A673 (cell line): ENCODE results near the gene SEMA3A. TPM values are rescaled to one million over a fixed set of nuclear protein-coding genes. Genes with fewer than 3 reads are reported as not detected.

Experiments
- BruUV-seq: library from RNA; stranded (reverse); fragments of 400-500 nt; replicated peaks from 2 replicates; lab custom pipeline; 2021; lab: Mats Ljungman, UMichigan
- CTCF ChIA-PET: fragments of 300-600 bp; sonication (Branson Sonifier 250); formaldehyde crosslinking; loops from one replicate; lab custom pipeline; 2022; ENCODE audit warnings: antibody characterized with exemption; lab: Charles Lee
- POLR2A ChIA-PET: fragments of 300-600 bp; sonication (Branson Sonifier 250); formaldehyde crosslinking; loops from one replicate; lab custom pipeline; 2022; ENCODE audit warnings: antibody characterized with exemption; ENCODE audit not compliant: low non-redundant PET; lab: Charles Lee
- DNase-seq: peaks from one replicate; pipeline ENCODE4 v3.0.0-alpha.2; 2015; ENCODE audit warnings: low spot score
- H3K27ac ChIP-seq: fragments of 200-600 bp; sonication (generic); 2 replicates; pipeline ENCODE4 v1.5.1; 2016; ENCODE audit warnings: mixed run types, low read depth, mild to moderate bottlenecking, mixed read lengths, antibody characterized with exemption, low read length; ENCODE audit not compliant: poor library complexity, severe bottlenecking
- H3K27me3 ChIP-seq: fragments of 200-600 bp; sonication (generic); replicated peaks from 2 replicates; pipeline ENCODE4 v1.6.1; 2017; ENCODE audit warnings: mixed run types, low read depth, mild to moderate bottlenecking, mixed read lengths, antibody characterized with exemption, low read length; ENCODE audit not compliant: insufficient read depth, poor library complexity
- H3K36me3 ChIP-seq: fragments of 200-600 bp; sonication (generic); 2 replicates; pipeline ENCODE4 v1.6.1; 2016; ENCODE audit warnings: mixed run types, mild to moderate bottlenecking, mixed read lengths, antibody characterized with exemption, low read length; ENCODE audit not compliant: insufficient read depth, poor library complexity, severe bottlenecking
- H3K4me1 ChIP-seq: fragments of 200-600 bp; sonication (generic); 2 replicates; pipeline ENCODE4 v1.6.1; 2017; ENCODE audit warnings: mixed run types, mild to moderate bottlenecking, mixed read lengths, antibody characterized with exemption, low read length; ENCODE audit not compliant: insufficient read depth, poor library complexity, severe bottlenecking
- H3K4me3 ChIP-seq: fragments of 200-600 bp; sonication (generic); 2 replicates; pipeline ENCODE4 v1.5.1; 2016; ENCODE audit warnings: low read depth, mixed run types, mild to moderate bottlenecking, mixed read lengths, low read length; ENCODE audit not compliant: poor library complexity, severe bottlenecking
- H3K9me3 ChIP-seq: fragments of 200-600 bp; sonication (generic); 2 replicates; pipeline ENCODE4 v1.6.1; 2016; ENCODE audit warnings: mixed run types, low read depth, mild to moderate bottlenecking, mixed read lengths, antibody characterized with exemption, low read length; ENCODE audit not compliant: poor library complexity, severe bottlenecking
- EZH2 ChIP-seq: fragments of 200-600 bp; sonication (generic); IDR thresholded peaks from 2 replicates; pipeline ENCODE4 v1.6.1; 2017; ENCODE audit warnings: borderline replicate concordance, low read depth, mild to moderate bottlenecking, mixed read lengths, antibody characterized with exemption, low read length; ENCODE audit not compliant: poor library complexity, severe bottlenecking
- intact Hi-C: fragments of 100-400 bp; cut with micrococcal nuclease; formaldehyde crosslinking; loops from one replicate; pipeline ENCODE4 v1.10.0; 2022; ENCODE audit not compliant: unreplicated experiment
- total RNA-seq: library from RNA; stranded (reverse); gene quantifications from 2 replicates; pipeline ENCODE4 v1.2.3, GENCODE V29; 2021
- TF ChIP-seq, protein P1 (sequence below): fragments of 300-800, 200-600 bp; sonication (generic); conservative IDR thresholded peaks from 2 replicates; pipeline ENCODE4 v1.5.1; 2017; ENCODE audit warnings: low read depth, mild to moderate bottlenecking, antibody characterized with exemption, low read length, moderate library complexity, mixed read lengths

Gene SEMA3A
- total RNA-seq, 1 experiment from 2014 or later = 22.8 TPM

GRCh38 chr7:84043661-84044191 is 150.9 kb downstream of the SEMA3A start:
- no peak for DNase-seq
- TF ChIP-seq EZH2 = no peak
- TF ChIP-seq, protein P1, sequence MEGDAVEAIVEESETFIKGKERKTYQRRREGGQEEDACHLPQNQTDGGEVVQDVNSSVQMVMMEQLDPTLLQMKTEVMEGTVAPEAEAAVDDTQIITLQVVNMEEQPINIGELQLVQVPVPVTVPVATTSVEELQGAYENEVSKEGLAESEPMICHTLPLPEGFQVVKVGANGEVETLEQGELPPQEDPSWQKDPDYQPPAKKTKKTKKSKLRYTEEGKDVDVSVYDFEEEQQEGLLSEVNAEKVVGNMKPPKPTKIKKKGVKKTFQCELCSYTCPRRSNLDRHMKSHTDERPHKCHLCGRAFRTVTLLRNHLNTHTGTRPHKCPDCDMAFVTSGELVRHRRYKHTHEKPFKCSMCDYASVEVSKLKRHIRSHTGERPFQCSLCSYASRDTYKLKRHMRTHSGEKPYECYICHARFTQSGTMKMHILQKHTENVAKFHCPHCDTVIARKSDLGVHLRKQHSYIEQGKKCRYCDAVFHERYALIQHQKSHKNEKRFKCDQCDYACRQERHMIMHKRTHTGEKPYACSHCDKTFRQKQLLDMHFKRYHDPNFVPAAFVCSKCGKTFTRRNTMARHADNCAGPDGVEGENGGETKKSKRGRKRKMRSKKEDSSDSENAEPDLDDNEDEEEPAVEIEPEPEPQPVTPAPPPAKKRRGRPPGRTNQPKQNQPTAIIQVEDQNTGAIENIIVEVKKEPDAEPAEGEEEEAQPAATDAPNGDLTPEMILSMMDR = no peak
- peak overlapping the region; percentile 84 for H3K27ac ChIP-seq
- no peak overlapping the region for H3K4me3 ChIP-seq
- ChIA-PET CTCF (no interaction called here), POLR2A (no interaction called here)
- no peaks in the 10 kb centered on the region for H3K9me3 ChIP-seq
- no TSS peak for BruUV-seq
- H3K36me3 ChIP-seq = no peaks in the 10 kb centered on the region
- peaks cover 78% of the 10 kb centered on the region for H3K4me1 ChIP-seq
- no peaks in the 10 kb centered on the region for H3K27me3 ChIP-seq
- intact Hi-C loops = loop anchor here (10.0 kb wide), 1 partner anchor 91 kb away; no protein-coding TSS in a partner anchor

- ChIA-PET CTCF (no interaction called here), POLR2A (interaction anchor here (0.5 kb wide), 2 partner anchors 90 to 94 kb away, joined by 4 to 11 read pairs; no protein-coding TSS in a partner anchor)
- no peaks in the 10 kb centered on the region for H3K27me3 ChIP-seq
- H3K9me3 ChIP-seq = no peaks in the 10 kb centered on the region
- intact Hi-C loops = loop anchor here (10.0 kb wide), 1 partner anchor 93 kb away; no protein-coding TSS in a partner anchor
- H3K4me1 ChIP-seq = peaks cover 68% of the 10 kb centered on the region
- peak overlapping the region; percentile 84 for H3K27ac ChIP-seq
- BruUV-seq = no TSS peak
- TF ChIP-seq, protein P1 = no peak
- no peak for TF ChIP-seq EZH2
- no peaks in the 10 kb centered on the region for H3K36me3 ChIP-seq
- DNase-seq = peak; percentile 90
- peak overlapping the region; percentile 2 for H3K4me3 ChIP-seq
Observed at GRCh38 chr7:84042110-84042539, 152.5 kb downstream of the SEMA3A start.

GRCh38 chr7:84041649-84042048 is 152.9 kb downstream of the SEMA3A start:
- intact Hi-C loops = loop anchor here (10.0 kb wide), 1 partner anchor 93 kb away; no protein-coding TSS in a partner anchor
- H3K4me1 ChIP-seq = peaks cover 68% of the 10 kb centered on the region
- H3K27me3 ChIP-seq = no peaks in the 10 kb centered on the region
- POLR2A ChIA-PET = interaction anchor here (0.5 kb wide), 2 partner anchors 91 to 95 kb away, joined by 4 to 11 read pairs; no protein-coding TSS in a partner anchor
- BruUV-seq = TSS peak; percentile 54
- TF ChIP-seq, protein P1 = no peak
- no peak for TF ChIP-seq EZH2
- H3K9me3 ChIP-seq = no peaks in the 10 kb centered on the region
- H3K27ac ChIP-seq = peak overlapping the region; percentile 84
- DNase-seq = peak; percentile 60
- H3K36me3 ChIP-seq = no peaks in the 10 kb centered on the region
- CTCF ChIA-PET = no interaction called here
- H3K4me3 ChIP-seq = peak overlapping the region; percentile 2
